ENCODE measurements around the gene PUM1.

GRCh38 chr1:31040038-31040437, 25.5 kb downstream of the PUM1 start:
- TF ChIP-seq CTCF (IDR thresholded peaks at IDR 0.05) = no peak
- TF ChIP-seq ZFX (IDR thresholded peaks at IDR 0.05; ENCODE audit: borderline replicate concordance) = no peak

Data from 22Rv1 (cell line).